Measurements from ENCODE around the gene MAPK1IP1L.

MAPK1IP1L gene

DNA sequence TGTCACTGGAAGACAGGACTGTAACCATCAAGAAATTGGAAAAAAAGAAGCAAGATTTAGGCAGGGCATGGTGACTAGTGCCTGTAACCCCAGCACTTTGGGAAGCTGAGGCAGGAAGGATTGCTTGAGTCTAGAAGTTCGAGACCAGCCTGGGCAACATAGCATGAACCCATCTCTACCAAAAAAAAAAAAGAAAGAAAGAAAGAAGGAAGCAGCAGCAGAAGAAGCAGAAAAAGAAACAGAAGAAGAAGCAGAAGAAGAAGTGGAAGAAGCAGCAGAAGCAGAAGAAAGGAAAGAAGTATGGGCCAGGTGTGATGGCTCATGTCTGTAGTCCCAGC lies 47.1 kb downstream of the MAPK1IP1L start:
- no peak for DNase-seq

DNA sequence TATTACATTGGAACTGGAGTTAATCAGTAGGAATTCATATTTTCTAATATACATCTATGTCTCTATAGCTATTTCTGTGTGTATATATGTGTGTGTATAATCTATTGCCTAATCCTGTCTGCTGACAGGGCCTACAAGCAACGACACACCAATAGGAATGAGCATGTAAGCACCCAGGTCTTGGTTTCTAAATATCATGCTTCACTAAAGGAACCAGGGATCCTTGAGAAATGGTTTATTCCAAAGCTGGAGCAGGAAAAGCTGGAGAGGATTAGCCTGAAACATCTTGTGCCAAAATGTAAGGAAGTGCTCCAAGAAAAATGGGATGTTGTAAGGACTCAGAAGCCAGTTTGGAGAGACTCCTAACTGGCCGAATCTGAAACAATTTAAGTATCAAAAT lies 48.3 kb downstream of the MAPK1IP1L start:
- DNase-seq, result no peak

DNA sequence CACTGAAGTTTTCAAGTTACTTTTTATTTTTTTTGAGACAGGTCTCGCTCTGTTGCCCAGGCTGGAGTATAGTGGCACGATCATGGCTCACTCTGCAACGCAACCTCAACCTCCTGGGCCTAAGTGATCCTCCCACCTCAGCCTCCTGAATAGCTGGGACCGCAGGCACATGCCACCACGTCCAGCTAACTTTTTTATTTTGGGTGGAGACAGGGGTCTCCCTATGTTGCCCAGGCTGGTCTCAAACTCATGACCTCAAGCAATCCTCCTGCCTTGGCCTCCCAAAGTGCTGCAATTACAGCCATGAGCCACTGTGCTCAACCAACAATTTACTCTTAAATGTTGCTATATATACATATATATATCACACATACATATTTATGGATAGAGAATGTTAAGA lies 50.3 kb downstream of the MAPK1IP1L start:
- no peak for DNase-seq

DNA sequence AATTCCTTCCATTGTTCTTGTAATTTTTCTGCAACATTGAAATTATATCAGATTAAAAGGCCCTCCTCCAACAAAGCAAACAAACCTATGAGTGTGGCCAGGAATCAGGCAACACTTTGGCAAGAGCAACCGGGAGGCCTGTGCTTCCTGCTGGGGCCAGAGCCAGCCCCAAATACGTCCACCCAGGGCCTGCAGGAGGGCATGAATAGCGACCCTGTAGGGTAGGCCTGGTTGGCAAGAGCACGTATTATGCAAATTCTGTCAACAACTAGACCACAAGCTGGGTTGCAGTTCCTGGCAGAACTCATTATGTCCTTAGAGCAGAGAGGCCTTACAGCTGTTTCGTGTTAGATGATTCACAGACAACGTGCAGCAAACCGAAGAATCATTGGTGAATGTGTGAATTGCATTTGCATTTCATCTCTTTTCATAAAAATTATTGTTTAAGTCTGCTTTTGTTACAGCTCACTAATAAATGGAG lies 50.7 kb downstream of the MAPK1IP1L start:
- no peak for DNase-seq

DNA sequence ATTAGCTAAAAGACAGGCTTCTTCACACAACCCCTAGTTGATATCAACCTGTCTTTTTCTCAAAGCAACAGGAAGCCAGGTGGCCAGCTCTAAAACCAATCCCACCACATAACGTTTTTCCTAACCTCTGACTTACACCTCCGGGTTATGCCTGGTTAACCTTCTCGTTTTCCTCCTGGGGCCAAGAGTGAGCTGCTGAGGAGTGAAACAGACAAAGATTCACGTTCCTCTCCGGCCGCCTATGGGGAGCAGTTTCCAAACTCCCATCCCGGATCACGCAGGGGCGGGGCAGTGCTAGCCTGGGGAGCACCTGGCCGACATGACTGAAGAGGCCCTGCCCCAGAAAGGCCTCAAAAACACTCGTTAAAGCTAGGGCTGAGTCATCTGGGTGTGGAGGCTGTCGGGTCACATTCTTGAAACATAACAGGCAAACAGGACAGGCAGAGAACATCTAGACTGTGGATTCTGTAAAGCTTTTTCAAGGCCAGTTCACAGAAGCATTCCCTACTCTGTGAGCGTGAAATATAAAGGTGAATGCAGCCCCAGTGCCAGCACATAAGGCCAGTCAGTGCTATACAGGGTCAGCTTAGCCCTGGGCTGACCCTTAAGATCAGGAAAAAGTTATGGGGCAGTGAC lies 51.7 kb downstream of the MAPK1IP1L start:
- DNase-seq, result no peak

DNA sequence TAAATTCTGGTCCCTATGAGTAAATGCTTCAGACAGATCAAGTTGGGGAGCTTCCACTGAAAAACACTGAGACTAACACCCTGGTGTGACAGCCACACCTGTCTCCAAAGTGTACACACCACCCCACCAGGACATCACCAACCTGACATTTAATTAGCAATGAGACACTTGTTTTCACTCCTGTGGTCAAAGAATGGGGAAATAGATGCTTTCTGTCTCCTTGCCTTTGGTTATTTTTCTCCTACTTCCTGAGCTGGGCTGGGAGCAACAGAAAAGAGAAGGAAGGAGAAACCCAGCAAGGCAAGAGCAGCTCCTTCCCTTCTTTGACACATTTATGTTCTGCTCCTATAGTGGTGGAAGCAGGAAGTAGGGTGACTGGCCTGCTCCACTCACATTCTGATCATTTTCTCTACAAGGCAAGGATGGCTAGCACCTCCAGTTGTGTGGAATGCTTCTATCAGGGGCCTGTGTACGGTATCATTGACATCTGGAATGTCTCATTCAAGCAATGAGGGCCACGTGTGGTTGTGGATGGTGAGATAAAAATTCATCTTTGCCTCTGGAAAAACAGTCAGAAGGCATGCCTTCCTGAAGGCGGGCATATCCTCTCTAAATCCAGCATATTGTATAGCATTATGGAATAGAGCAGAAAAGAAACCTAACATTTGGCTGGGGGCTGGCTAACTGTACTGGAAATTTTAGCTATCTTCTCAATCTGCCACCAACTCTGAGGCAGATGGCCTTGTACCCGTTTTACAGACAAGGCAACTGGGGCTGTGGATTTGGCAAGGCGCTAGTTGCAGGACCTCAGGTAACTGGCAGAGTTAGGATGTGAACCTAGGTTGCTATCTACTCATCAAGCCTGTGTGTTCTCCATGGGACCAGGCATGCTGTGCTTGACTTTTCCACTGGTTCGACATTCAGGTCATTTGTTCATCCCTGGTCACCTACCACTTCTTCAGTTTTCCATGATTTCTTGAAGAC lies 52.8 kb downstream of the MAPK1IP1L start:
- no peak for DNase-seq

DNA sequence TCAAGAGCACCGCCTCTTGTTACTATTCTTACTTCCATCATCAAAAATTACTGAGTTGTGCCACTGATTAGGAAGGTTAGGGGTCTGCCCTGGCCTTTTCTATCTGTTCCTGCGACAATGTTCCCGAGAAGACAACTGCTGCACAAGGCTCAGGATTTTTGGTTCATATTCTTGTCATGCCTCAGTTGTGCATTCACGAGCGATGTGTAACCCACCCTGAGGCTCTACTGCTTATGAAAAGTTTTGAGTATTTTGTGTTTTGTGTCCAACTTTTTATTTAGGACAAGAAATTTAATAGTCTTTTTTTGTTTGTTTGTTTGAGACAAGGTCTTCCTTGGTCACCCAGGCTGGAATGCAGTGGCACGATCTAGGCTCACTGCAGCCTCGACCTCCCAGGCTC lies 54.5 kb downstream of the MAPK1IP1L start:
- no peak for DNase-seq

DNA sequence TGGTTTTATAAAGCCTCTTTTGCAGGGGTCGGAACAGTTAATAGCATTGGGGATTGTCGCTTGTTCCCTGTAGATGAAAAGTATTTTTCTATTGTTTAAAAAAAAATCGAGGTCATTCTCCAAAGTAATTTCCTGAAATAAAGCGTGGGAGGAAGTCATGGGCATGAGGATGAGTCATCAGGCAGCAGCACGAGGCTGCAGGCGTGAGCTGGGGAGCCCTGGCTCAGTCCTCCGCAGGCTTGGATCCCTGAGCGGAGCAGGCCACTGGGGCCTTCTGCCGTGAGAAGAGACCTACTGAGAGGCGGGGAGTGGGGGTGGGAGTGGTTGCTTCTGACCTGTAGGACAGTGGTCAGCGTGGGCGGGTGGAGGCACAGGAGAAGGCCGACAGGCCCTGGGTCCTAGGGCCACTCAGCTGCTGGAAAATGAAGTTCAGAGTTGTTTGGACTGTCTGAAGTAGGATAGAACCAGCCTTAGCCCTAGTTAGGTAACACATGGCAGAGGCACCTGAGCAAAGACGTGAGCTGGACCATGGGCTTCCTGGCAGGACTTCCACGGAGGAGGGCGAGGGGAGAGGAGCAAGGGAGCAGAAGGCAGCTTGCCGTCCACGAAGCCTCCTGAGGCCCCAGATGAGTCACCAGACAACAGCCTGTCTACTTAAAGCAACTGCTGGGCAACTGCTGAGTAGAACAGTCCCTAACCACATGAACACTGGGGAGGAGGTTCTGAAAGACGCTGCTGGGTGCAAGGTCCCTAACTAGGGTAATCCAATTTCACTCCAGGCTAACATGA lies 56.5 kb downstream of the MAPK1IP1L start:
- DNase-seq, result no peak

DNA sequence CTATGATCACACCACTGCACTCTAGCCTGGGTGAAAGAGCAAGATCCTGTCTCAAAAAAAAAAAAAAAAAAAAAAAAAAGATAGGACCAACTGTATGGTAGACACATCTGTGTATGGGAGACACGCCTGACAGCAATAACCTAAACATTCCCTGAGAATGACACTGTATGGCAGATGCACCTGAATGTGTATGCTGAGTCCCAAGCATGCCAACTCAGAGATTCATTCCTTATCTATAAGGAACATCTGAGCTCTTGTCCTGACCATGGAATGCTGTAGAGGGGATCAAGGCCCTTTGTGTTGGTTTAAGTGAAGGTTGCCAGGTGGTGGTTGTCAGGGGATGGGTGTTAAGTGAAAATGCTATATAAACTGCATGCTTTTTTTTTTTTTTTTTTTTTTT lies 58.4 kb downstream of the MAPK1IP1L start:
- DNase-seq, result no peak

DNA sequence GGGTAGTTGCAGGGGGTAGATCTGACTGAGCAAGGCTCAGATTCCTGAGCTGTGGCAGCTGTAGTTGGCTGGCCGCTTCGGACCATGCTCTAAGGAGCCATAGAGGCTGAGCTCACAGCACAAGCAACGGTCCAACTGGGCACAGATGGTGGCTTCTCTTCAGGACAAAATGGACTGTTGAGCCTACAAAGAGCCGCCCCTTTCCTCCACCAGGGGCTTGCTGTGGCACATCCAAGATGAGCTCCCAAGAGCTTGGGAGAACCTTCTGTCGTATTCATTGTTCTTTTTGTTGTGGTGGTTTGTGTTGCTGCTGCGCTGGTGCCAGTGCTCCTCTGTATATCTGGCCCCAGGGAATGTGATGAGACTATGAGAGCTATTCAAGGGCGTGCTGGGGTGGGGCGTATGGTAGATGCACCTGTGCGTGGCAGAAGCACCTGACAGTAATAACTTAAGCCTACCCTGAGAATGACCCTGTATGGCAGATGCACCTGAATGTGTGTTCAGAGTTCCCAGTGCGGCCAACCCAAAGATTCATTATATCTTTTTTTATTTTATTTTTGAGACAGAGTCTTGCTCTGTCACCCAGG lies 59.8 kb downstream of the MAPK1IP1L start:
- DNase-seq, result no peak

DNA sequence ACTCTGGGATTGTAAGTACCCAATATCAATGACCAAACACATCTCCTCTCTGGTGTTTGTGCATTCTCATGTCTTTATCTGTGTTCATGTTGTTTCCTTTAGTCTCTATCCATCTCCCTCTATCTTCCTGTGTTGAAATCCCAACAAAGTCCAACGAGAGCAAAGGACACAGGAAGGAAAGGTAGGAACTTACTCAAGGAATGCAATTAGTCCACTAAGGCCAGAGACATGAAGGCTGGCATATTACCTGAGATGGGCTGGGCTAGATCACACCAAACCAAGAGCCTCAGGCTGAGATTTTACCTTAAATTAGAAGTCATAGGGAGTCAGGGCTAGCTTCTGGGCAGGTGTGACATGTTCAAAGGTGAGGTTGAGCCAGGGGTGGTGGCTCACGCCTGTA lies 63.3 kb downstream of the MAPK1IP1L start:
- DNase-seq, result no peak

DNA sequence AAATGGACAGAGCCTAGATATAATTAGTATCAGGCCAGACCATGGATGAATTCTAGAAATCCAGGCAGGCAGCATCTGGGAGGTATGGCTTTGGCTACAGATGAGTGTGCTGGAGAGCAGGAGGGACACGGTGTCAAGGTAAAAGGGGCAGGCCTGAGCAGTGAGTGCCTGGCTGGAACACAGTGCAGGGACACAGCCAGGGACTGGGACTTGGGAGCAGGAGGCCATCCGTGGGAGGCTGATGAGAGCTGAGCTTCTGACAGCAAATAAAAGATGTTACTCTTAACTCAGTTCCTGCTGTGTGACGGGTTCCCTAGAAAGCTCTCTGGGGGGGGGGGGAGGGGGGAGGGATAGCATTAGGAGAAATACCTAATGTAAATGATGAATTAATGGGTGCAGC lies 64.0 kb downstream of the MAPK1IP1L start:
- no peak for DNase-seq

DNA sequence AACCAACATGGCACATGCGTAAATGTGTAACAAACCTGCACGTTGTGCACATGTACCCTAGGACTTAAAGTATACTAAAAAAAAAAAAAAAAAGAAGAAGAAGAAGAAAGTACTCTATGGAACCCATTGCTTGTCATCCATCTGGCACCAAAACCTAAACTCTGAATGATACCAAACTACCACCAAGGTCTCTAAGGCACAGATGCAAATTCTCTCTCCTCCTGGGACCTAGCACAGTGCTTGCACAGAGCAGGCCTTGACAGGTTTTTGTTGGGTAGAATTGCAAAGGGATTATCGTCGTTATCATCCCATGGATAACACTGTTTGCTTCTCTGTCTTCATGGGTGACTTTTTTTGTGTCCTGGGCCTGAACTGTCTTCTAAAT lies 64.4 kb downstream of the MAPK1IP1L start:
- DNase-seq, result no peak

DNA sequence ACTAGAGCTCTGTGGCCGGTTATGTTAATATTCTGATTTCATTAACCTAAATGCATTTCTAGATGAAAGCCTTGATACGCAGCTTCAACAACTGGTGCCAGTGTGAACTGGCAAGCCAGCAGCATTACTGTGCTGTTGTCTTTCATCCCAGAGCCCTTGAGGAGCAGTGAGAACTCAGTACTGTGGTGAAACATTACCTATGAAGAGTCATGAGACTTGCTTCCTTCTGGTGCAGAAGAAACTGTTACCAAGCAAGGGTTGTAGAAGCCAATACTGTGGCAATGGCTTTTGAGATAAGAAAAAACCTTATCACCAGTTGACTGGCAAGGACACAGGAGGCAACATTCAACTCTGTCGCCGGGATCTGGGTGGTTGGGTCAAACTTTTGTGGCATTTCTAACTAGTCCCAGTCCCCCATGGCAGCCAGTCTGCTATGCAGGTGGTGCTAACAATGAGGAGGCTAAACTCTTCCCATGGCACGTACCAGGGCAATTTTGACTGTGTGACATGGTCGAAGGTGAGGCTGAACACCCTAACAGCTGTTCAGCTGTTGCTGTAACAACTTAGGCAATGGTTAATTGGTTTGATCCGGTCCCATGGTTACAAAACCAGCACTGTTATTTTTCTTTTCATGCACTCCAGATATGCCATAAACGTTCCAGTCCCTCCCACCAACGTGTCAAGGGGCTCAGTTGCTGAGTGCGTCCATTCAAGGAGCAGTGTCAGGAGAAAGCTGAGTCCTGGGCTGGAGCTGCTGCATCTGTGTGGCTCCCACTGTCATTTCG lies 65.0 kb downstream of the MAPK1IP1L start:
- DNase-seq, result no peak

DNA sequence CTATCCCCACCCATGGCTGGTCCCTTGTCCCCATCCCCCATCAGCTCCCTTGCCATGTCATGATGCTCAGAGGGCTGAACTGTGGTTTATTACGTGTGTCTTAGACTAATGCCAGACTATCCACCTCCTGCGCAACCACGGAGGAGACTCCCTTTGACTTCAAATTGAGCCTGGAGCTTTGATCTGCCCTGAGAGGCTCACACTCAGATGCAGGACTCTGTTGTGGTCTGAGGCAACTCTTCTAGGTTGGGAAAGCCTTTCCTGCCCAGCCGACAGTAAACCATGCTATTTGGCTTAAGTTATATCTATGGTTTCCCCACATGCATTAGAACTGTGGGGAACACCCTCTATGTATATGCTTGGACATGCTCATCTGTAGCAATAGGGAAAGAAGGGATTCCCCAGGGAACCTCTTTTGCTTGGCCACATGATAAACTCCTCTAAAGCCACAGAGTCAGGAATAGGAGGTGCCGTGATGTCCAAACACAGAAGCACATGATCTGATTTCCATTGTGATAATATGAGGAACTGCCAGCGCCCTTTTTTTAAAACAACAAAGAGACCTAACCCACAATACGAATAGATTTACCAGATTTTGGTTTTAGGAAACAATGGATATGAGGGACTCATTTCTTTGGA lies 66.5 kb downstream of the MAPK1IP1L start:
- DNase-seq, result no peak

DNA sequence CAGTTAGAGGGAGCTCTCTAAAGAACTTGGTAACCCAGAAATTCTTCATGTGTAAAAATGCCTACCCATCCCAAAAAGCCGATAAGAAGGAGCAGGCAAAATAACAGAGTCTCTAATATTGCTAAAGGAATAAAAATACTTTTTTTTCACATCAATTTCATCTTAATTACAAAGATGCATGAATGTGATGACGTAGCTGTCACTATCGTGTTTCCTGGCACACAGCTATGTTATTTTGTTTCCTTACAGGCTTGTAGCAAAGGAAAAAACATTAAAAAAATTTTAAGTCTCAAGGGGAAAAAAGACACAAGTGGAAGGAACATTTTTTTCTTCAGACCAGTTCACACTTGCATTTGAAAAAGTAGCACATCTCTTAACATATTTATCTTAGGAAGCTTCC lies 67.3 kb downstream of the MAPK1IP1L start:
- DNase-seq, result no peak
